H1 (cell line): ENCODE measurements around the gene SAXO1.

Source experiments
- CBX8 ChIP-seq: fragments of 300-800, 300-1000 bp; sonication (generic); IDR thresholded peaks from 2 replicates; pipeline ENCODE4 v1.7.1; 2016; ENCODE audit warnings: low read depth, low read length, borderline replicate concordance
- CTCF ChIP-seq, 3 experiments: IDR thresholded peaks; 1 replicate in 2 of 3; 2 replicates in 1 of 3; pipeline versions ENCODE4 v1.5.1 to v1.6.1; 2011; ENCODE audit warnings: low read length in 3 of 3, mild to moderate bottlenecking in 3 of 3, inconsistent platforms in 2 of 3, low read depth in 1 of 3, moderate library complexity in 1 of 3; ENCODE audit not compliant: insufficient read depth in 1 of 3; ENCODE audit errors: control extremely low read depth in 1 of 3
- SIN3A ChIP-seq, 2 experiments: IDR thresholded peaks in 1 of 2; conservative IDR thresholded peaks in 1 of 2; 2 replicates each; pipeline ENCODE4 v1.6.1; 2011 to 2012; ENCODE audit warnings: low read length in 2 of 2, improper control_type of control experiment in 1 of 2, low read depth in 1 of 2, mild to moderate bottlenecking in 1 of 2

- no peak for TF ChIP-seq SIN3A (conservative IDR thresholded peaks at IDR 0.05 in 1 of 2, IDR thresholded peaks at IDR 0.05 in 1 of 2; ENCODE audit: low read depth in 1 of 2, low read length in 2 of 2)
- TF ChIP-seq CTCF (IDR thresholded peaks at IDR 0.05; ENCODE audit: control extremely low read depth in 1 of 3, insufficient read depth in 1 of 3, low read depth in 1 of 3, low read length in 3 of 3) = no peak
- TF ChIP-seq CBX8 = no peak
These were observed 104.3 kb downstream of the SAXO1 start for GRCh38 chr9:18928711-18929110.
